Activated effector memory CD4-positive, alpha-beta T cell treated with anti-CD3 and anti-CD28 coated beads, Interleukin-2, amount 50 U/mL, for 16 hours (primary cell): ENCODE measurements around the gene RPL18.
"Not testable (repeated sequence)": the region's sequence is repeated elsewhere in the genome, so short reads cannot be mapped to it uniquely, and the experiment has no call there.

Source experiments
- DNase-seq: peaks from one replicate; pipeline ENCODE4 v3.0.0-alpha.2; 2020

RPL18 gene

DNA sequence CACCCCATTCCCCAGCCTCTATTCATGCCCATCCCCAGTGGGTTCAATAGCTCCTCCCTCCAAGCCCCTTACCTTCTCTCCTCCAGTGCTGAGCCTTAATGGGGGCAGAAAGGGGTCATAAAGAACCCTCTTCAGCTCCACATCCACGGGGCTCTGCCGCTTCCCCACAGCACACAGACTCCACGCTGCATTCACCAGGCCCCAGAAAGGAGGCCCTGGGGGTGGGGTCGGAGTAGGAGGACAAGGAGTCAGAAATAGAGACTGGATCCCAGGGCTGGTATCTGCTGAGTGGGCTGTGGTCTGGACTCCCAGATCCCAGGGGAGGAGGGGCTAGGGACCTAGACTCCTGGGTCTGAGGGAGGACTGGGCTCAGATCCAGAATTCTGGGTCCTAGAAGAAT is 25.4 kb upstream of the RPL18 start:
- DNase-seq = no peak

DNA sequence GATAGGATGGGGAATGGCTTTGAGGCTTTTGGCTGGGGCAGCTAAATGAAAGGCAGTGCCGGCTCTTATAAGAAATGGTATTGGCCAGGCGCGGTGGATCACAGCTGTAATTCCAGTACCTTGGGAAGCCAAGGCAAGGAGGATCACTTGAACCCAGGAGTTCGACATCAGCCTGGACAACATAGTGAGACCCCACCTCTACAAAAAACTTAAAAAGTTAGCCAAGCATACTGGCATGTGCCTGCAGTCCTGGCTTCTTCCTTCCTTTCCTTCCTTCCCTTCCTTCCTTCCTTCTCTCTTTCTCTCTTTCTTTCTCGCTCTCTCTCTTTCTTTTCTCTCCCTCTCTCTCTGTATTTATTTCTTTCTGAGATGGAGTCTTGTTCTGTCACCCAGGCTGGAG is 23.9 kb upstream of the RPL18 start:
- no peak for DNase-seq

DNA sequence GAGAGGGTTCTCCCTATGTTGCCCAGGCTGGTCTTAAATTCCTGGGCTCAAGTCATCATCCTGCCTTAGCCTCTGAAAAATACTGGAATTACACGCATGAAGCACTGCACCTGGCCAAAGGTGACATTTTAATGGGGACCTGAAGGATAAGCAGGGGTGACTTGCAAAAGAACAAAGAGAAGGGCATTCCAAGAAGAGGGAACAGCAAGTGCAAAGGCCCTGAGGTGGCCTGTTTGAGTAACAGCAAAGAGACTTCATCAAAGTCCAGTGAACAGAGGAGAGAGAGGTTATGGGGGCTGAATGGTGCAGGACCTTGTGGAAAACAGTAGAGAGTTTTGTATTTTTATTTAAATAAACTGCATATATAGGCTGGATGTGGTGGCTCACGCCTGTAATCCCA is 22.9 kb upstream of the RPL18 start:
- no peak for DNase-seq

DNA sequence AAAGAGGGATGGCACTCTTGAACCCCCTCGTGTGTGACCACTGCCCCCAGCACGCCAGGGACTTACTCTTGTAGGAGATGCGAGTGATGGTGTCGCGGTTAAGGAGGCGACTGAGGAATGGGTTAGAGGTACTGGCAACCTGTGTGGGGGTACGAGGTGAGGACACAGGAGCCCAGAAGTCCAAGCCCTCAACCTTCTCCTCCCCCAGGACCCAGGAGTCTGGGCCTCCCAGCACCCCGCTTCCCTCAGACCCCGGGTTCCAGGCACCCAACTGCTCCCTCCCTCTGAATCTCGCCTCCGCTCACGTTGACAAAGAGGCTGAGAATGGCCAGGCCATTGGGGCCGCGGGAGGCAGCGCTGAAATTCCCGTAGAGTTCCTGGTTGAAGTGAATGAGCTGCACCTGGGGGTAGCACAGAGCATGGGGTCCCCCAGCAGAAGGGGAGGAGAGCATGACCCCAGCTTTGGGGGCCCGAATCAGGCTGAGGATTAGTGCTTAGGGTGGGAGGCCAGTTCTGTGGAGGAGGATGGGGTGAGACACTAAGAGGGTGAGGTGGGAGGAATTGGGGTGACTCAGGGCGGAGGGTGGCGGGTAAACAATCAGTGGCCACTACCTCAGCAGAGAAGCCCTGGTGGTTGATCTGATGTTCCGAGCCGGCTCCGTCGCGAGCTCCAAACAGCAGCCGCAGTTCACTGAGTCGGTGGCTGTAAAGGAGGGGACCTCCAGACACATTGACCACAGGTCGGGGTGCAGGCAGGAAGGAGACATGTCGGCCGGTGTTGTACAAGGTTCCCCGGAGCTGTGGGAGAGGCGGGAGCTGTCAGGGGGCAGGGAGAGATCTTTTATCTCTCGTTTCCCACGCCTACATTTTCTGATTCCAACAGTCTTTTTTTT is 20.8 kb upstream of the RPL18 start:
- DNase-seq = no peak

DNA sequence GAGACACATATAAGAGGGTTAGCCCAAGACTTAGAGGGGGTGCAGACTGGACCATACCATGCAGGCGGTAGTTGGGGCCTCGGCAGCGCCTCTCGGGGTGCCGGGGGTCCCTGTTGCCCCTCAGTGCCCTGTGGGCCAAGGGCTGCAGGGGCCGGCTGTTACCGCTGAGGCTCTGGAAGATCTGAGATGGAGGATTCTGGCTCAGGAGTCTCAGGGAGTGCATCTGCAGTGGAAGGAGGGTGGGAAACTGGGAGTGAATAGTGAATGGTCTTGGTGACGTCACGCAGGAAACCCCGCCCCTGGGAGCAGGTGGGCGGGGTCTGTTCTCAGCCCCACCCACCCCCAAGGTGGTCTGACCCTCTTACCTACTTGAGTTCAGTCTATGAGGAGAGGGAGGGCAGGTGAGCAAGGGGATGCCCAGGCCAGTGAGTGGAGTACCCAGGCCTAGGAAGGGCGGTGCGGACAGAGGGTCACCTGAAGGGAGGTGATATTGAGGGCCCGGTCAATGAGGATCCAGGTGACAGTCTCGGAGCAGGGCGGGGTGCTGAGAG is 19.9 kb upstream of the RPL18 start:
- no peak for DNase-seq

DNA sequence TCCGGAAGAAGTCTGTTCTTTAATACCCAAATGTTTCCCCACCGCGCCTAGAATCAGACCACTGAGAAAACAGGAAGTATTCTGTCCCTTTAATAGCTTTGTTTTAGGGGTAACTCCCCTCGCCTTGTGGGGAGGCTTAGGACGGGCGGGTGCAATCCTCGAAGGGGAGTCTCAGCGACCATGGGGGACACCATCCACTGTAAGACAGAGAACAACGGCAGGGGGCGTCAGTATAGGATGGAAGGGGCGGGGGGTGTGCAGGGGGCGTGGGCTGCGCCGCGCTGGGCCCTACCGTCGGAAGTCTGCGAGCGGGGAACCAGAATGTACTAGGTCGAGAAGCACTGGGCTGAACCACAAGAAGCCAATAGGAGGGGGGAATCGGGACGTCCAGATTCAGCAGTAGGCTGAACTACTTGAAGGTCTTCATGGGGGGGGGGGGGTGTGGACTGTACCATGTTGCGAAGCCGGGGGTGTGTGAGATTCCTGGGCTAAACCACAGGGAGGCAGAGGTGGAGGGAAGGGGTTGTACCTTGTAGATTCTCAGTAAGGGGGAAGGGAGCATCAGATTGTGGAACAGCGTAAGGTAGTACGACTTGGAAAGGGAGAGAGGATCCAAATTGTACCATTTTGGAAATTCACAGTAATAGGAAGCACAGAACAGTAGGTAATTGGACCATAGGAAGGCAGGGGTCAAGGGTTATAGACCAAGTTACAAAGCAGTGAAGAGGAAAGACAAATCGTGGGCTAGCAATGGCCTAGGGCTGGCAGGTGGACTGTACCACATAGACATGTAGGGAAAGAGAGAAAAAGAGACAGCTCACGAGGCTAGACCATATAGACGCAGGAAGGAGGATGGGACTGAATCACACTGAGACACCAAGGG is 19.2 kb upstream of the RPL18 start:
- DNase-seq = peak; percentile 92

DNA sequence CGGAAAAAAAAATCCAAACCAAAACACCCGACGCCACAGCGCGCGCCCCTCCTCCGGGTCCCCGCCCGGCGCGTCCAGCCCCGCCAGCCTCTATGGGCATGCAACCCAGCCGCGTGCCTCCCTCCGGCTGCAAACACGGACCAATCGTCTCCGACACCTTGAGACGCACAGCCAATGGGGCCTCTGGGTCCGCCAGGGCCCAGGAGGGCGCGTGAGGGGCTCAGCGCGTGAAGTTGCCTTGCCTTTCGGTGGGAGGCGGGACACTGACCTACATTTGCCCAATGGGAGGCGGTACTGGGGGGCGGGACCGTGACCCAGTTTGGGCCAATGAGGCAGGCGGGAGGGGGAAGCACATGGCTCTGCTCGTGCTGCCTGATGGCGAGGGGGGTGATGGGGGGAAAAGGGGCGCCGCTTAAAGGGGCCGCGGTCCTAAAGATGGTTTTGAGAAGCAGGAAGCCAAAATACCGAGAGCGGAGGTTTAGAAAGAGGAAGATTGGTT is 18.5 kb upstream of the RPL18 start:
- peak; percentile 100 for DNase-seq

DNA sequence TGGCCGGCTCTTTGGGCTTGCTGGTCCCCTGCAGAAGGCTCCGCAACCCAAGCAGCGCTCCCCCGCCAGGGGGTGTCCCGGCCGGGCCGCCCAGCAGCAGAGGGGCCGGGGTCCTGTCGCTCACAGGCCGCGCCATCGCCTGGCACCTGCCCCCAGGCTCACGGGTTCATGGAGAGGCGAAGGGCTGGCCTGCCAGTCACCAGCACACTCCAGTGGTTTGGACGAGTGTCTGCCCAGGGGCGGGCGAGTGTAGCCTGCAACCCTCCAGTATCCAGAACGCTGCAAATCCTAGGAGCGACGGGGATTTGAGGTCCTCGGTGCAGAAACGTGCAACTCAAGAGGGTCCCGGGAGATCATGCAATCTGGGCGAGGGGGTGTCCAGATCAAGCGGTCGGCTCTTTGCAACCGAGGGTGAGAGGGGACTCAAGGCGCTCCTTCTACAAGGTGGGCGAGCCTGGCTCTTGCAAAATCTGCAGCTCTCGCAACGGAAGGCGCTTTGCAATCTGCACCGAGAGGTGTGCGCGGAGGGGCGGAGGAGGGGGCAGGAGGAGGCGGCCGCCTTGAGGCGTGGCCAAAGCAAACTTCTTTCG is 18.0 kb upstream of the RPL18 start, which contains the start of gene DBP:
Gene DBP, minus strand, starts transcription at position 521 of the 590 bp plus-strand sequence. Its CDS starts 385 bp downstream, at position 136.
- DNase-seq = peak; percentile 80

DNA sequence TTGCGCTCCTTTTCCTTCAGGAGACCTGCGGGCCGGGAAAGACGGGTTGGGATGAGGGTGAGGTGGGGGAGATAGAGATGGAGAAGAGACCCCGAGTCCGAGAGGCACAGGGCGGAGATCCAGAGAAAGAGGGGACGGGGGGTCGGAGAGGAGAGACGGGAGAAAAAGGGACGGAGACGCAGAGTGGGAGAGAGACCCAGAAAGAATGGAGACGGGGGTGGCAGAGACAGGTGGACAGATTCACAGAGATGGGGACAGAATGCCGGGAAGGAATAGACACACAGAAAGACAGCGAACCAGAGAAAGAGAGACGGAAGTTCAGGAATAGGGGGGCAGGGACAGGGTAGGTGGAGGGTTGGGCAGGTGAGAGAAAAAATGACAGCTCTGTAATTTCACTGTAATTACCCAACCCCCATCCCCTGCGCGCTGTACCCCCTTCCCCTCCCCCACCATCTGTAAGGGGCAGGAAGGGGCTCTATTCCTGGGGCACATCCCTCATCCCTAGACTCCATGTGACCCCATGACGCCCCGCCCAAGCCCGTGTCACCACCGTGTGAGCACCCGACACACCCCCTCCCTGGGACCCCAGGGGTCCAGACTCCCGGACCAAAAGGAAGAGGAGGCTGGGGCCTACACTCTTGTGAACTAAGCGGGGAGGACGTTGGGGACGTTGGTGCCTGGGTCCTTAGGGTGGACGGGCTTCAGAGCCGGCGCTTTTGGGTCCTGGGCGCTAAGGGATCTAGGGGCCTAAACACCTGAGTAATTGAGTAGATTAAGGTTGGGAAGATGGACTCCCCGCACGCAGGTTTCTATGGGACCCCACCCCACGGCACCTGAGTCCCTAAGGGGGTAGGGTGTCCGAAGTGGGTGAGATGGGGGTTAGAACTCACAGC is 17.2 kb upstream of the RPL18 start:
- DNase-seq = peak; percentile 77

DNA sequence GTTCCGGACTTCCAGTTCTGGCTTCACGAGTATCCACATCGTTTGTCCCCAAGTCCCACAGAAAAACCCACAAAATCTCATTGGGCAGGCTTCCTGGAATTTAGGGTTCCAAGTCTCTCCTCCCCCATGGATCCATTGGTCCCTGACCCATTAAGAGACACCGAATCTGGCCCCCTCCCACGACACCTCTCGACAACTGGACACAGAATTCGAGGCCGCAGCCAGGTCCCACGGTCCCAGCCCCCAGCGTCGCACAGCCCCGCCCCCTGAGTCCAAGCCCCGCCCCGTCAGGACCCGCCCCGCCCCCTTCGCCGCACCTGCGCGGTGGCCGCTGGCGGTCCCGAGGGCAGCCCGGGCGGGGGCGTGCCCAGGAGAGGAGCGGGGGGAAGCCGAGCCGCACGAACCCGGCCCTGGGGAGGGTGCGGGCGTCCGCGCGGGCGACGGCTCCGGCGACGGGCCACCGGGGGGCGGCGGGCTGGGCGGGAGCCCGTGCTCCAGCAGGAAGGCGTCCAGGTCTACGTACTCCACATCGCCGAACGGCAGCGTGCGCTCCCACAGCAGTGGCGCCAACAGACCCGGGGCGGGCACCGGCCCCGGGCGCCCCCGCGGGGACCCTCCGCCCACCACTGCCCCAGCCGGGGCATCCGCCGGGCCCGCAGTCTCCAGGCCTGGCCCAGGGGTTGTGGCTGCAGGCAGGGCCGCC is 16.4 kb upstream of the RPL18 start:
- DNase-seq = peak; percentile 92

DNA sequence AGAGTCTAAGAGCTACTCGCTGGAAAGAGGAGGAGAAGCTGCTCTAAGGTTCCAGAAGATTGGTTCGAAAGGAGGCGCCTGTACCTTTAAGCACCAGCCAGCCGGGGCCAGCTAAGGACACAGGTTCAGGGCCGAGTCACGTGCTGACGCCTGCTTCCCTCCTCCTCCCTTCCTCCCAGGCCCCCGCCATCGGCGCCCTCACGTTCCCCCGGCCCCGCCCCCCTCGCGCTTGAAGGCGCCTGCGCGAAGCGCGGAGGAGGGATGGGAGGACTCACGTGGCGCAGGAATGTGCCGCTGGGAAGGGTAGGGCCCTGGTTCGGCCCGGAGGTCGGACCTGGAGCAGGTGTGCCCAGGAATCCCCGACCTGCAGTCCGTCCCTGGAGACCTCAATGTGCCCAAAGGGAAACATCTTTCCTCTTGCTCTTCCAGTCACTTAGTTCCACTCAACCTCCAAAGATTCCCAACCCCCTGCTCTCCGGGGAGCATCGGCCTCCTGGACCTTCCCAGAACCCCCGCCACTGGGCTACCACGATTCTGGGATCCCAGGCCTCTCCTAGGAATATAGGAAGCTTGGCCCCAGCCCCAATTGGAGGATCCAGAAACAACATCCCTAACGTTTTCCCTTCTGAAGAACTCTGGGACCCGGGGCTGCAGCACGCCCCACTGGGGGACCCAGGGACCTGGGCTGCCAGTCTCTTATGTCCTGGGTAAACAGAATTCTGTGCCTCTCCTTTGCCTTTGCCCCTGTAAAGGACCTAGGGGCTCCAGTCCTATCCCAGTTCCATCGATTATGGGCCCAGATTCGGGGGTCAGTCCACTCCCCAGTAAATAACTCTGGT is 15.7 kb upstream of the RPL18 start:
- DNase-seq = peak; percentile 97

DNA sequence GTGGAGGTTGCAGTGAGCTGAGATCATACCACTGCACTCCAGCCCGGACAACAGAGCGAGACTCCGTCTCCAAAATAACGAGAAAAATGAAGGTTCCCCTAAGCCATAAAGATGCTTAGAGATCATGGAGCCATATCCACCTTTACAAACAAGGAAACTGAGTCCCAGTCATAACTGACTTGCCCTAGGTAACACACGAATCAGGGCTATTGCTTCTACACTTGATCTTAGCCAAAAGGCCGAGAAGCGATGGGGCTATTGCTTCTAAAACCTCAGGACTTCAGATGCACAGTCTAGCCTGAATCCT is 15.0 kb upstream of the RPL18 start:
- DNase-seq = no peak

DNA sequence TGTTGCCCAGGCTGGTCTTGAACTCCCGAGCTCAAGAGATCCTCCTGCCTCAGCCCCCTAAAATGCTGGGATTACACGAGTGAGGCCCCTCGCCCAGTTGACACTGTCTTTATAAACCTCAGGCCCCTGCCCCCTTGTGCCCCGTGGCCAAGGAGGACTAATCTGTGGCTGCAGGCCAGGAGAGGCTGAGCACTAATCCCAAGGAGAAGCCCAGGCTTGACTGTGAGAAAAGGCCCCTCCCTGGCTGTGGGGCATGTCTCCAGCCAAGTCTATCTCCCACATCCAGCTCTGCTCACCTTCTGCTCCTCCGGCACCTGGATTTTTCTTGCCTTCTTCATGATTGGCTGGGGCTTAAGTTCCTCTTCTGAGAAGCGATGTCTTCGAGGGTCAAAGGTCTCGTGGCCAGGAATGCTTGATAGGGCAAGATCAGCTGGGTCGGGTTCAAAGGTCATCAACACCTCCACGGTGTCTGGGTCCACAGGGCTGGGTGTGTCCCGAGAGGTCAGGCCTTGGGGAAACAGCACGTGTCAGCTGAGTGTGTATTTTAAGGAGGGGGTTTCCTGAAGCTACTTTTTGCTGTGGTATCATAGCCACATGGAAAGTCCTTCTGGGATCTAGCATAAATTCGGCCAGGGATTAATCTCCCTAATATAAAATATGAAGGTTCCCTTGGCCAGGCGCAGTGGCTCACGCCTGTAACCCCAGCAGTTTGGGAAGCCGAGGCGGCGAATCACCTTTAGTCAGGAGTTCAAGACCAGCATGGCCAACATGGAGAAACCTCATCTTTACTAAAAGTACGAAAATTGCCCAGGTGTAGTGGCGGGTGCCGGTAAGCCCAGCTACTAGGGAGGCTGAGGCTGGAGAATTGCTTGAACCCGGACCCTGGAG is 14.4 kb upstream of the RPL18 start:
- DNase-seq = no peak

DNA sequence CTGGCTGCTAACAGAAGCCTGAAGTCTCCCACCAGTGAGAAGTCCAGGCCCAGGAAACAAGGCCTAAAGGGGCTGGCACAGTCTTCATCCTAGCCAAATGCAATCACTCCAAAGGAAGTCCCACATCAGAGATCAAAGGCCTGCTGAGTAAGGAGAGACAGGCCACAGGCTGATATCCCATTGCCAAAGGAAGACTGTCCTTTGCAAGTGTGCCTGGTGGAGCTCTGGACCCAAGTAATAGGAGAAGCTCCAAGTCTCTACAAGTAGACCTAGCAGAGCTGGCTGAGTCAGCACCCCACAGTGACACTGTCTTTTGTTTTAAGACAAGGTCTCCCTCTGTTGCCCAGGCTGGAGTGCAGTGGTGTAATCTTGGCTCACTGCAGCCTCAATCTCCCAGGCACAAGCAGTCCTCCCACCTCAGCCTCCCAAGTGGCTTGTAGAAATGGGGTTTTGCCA is 13.7 kb upstream of the RPL18 start:
- DNase-seq = no peak

DNA sequence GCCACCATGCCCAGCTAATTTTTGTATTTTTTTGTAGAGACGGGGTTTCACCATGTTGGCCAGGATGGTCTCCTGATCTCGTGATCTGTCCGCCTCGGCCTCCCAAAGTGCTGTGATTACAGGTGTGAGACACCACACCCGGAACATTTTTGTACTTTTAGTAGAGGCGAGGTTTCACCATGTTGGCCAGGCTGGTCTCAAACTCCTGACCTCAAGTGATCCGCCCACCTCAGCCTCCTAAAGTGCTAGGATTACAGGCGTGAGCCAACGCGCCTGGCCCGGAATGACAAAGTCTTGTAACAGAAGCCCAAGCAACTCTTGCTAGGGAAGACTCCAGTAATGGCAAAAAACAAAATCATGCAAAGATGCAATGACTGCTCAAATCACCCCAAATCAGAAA is 13.3 kb upstream of the RPL18 start:
- DNase-seq = not testable (repeated sequence)

DNA sequence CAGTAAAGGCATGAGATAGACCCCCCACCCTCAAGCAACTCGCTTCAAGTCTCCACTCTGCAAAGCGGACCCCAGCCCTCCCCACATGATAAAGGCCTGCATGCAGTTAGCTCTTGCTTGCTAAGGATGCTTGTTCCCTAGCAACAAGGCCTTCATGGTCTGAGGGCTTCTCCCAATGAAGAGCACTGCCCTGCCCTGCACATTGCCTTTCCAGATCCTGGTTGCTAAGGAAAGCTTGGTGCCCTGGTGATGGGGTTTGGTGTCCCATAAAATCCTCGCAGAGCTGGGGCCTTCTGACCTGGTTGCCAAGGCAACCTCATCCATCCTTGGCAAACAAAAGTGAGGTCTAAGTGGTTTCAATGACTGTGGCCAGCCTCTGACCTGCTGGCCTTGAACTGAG is 12.2 kb upstream of the RPL18 start:
- no peak for DNase-seq

DNA sequence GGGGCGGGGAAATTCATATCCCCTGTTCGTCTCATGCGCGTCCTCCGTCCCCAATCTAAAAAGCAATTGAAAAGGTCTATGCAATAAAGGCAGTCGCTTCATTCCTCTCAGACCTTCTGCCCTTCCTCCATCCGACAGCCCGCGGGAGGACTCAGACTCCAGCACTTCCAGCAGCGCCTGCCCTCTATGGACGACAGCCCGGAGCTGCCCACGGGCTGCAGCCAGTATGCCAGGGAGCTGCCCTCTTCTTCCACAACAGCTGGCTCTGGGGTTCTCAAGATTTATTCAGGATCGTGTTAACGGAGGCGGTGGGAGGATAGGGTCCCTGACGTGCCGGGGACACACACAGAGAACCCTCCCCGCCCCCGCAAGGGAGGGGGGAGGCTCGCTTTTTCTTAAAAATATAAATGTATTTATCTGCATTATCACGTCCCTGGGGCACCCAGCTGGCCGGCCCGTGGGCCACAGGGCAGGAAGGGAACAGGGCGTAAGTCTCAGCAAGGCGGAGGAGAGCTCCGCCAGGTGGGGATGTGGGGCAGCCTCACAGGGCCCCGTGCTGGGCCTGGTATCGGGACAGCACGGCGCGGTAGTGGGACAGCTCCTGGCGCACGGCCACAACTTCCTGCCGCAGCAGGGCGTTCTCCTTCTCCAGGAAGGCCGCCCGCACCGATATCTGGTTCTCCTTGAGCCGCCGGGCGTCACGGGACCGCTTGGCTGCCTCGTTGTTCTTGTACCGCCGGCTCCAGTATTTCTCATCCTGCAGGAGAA is 11.5 kb upstream of the RPL18 start:
- DNase-seq = no peak

DNA sequence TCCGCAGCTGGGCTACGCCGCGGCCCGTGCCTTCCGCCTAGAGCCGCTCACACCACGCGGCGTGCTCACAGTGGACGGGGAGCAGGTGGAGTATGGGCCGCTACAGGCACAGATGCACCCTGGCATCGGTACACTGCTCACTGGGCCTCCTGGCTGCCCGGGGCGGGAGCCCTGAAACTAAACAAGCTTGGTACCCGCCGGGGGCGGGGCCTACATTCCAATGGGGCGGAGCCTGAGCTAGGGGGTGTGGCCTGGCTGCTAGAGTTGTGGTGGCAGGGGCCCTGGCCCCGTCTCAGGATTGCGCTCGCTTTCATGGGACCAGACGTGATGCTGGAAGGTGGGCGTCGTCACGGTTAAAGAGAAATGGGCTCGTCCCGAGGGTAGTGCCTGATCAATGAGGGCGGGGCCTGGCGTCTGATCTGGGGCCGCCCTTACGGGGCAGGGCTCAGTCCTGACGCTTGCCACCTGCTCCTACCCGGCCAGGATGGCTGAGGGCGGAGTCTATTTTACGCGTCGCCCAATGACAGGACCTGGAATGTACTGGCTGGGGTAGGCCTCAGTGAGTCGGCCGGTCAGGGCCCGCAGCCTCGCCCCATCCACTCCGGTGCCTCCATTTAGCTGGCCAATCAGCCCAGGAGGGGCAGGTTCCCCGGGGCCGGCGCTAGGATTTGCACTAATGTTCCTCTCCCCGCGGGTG is 10.8 kb upstream of the RPL18 start:
- DNase-seq = no peak
